K562 (cell line): Measurements from ENCODE around the gene CCR7. TPM values are rescaled to one million over a fixed set of nuclear protein-coding genes. Genes with fewer than 3 reads are reported as not detected.

Experiments
- DACH1 ChIP-seq: fragments of 450-650 bp; IDR thresholded peaks from 2 replicates; pipeline ENCODE4 v1.6.1; 2018; ENCODE audit not compliant: partially characterized antibody
- MCM2 ChIP-seq: fragments of 450-650 bp; IDR thresholded peaks from 2 replicates; pipeline ENCODE4 v1.6.1; 2017; ENCODE audit warnings: low read depth, mild to moderate bottlenecking
- MTF1 ChIP-seq: fragments of 250-450 bp; sonication (Bioruptor Pico); IDR thresholded peaks from 2 replicates; pipeline ENCODE4 v1.9.0; 2021; ENCODE audit warnings: moderate library complexity, mild to moderate bottlenecking, inconsistent platforms, borderline replicate concordance
- TEAD4 ChIP-seq, 2 experiments: sonication (generic) in 1 of 2; formaldehyde crosslinking in 1 of 2; IDR thresholded peaks; 2 replicates each; pipeline versions ENCODE4 v1.6.1 to v1.8.0; 2012 to 2022; ENCODE audit warnings: borderline replicate concordance in 1 of 2, inconsistent platforms in 1 of 2, low read length in 1 of 2, mild to moderate bottlenecking in 1 of 2, missing genetic modification reagents in 1 of 2
- ZNF165 ChIP-seq: fragments of 250-450 bp; sonication (Bioruptor Pico); IDR thresholded peaks from 2 replicates; pipeline ENCODE4 v1.4.0; 2020; ENCODE audit warnings: borderline replicate concordance
- polyA plus RNA-seq, 8 experiments: library from polyadenylated mRNA; depleted of rRNA in 4 of 8; stranded (reverse) in 5 of 8; unstranded in 3 of 8; fragments of >200 nt; fragmentation: Nextera tagmentation in 2 of 8; fragmentation: Illumina TruSeq in 1 of 8; extraction: Ambion mirVana in 2 of 8; extraction: Trizol in 1 of 8; gene quantifications; 2 replicates each; pipeline versions ENCODE4 v1.2.1 to v1.2.3, GENCODE V29; 2011 to 2014; ENCODE audit warnings: inconsistent platforms in 1 of 8, missing spikeins in 1 of 8
- total RNA-seq, 7 experiments: library from RNA; depleted of rRNA in 6 of 7; stranded (reverse); fragments of >200 nt in 6 of 7; fragmentation: Illumina TruSeq in 2 of 7; extraction: Trizol in 2 of 7; gene quantifications; 2 replicates each; pipeline versions ENCODE4 v1.2.1 to v1.2.3, GENCODE V29; 2011 to 2021; ENCODE audit warnings: low replicate concordance in 1 of 7
- TF ChIP-seq, protein P1 (sequence below): fragments of 200-800 bp; sonication (Bioruptor generic); IDR thresholded peaks from 2 replicates; pipeline ENCODE4 v1.6.1; 2016; ENCODE audit warnings: missing genetic modification characterization, missing compliant biosample characterization
- TF ChIP-seq, protein P2 (sequence below), 2 experiments: fragments of 450-650 bp; formaldehyde crosslinking in 1 of 2; IDR thresholded peaks; 2 replicates each; pipeline versions ENCODE4 v1.4.0 to v1.6.1; 2014 to 2020; ENCODE audit warnings: mild to moderate bottlenecking in 2 of 2, borderline replicate concordance in 1 of 2, low read depth in 1 of 2
- TF ChIP-seq, protein P3 (sequence below): fragments of 450-650 bp; formaldehyde crosslinking; IDR thresholded peaks from 2 replicates; pipeline ENCODE4 v1.4.0; 2020; ENCODE audit warnings: mild to moderate bottlenecking, mixed read lengths

CCR7 gene
- total and polyA plus RNA-seq, 9 of the 15 experiments (the other 6 are each of a cell fraction or from before 2014, with no cell fraction given), result 0.14 to 1.4 (median 0.56) TPM

DNA sequence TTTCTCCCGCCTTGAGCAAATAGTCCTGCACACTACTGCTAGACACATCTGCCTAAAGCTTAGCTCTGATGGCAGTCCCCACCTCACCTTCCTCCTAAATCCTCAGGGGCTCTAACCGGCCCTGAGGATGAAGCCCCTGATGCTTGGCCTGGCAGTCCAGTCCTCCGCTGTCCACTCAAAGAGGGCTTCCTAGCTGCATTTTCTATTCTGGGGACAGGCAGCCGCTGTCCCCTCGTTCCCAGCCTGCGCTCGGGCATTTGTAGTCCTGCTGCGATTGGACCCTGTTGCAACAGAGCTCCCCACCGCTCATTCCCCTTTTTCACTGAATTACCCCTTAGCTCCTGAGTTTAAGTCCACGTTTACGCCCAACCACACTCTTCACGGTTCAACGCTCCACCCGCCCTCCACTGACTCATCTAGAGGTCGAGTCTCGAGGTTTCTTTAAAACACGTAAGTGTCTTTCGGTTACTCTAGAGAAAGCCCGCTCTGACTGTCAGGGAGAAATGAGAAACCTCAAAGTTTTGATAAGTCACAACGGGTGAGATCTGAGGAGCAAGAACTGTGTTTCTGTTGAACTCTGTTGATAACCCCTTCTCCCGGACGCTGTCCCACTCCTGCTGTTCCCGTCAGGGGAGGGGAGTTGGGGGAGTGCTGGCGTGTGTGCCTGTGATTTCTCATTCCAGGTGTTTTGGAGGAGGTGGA is 4.5 kb downstream of the CCR7 start (continued):
- TF ChIP-seq, protein P1, sequence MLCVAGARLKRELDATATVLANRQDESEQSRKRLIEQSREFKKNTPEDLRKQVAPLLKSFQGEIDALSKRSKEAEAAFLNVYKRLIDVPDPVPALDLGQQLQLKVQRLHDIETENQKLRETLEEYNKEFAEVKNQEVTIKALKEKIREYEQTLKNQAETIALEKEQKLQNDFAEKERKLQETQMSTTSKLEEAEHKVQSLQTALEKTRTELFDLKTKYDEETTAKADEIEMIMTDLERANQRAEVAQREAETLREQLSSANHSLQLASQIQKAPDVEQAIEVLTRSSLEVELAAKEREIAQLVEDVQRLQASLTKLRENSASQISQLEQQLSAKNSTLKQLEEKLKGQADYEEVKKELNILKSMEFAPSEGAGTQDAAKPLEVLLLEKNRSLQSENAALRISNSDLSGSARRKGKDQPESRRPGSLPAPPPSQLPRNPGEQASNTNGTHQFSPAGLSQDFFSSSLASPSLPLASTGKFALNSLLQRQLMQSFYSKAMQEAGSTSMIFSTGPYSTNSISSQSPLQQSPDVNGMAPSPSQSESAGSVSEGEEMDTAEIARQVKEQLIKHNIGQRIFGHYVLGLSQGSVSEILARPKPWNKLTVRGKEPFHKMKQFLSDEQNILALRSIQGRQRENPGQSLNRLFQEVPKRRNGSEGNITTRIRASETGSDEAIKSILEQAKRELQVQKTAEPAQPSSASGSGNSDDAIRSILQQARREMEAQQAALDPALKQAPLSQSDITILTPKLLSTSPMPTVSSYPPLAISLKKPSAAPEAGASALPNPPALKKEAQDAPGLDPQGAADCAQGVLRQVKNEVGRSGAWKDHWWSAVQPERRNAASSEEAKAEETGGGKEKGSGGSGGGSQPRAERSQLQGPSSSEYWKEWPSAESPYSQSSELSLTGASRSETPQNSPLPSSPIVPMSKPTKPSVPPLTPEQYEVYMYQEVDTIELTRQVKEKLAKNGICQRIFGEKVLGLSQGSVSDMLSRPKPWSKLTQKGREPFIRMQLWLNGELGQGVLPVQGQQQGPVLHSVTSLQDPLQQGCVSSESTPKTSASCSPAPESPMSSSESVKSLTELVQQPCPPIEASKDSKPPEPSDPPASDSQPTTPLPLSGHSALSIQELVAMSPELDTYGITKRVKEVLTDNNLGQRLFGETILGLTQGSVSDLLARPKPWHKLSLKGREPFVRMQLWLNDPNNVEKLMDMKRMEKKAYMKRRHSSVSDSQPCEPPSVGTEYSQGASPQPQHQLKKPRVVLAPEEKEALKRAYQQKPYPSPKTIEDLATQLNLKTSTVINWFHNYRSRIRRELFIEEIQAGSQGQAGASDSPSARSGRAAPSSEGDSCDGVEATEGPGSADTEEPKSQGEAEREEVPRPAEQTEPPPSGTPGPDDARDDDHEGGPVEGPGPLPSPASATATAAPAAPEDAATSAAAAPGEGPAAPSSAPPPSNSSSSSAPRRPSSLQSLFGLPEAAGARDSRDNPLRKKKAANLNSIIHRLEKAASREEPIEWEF (CRISPR knock-in tag), result no peak
- TF ChIP-seq MTF1 (CRISPR knock-in tag) (no peak), ZNF165 (CRISPR knock-in tag) (no peak), MCM2 (no peak), DACH1 (no peak), TEAD4 (IDR thresholded peaks at IDR 0.05; ENCODE audit: low read length) (no peak), TEAD4 (CRISPR knock-in tag; IDR thresholded peaks at IDR 0.05; ENCODE audit: borderline replicate concordance) (no peak)
- TF ChIP-seq, protein P2, sequence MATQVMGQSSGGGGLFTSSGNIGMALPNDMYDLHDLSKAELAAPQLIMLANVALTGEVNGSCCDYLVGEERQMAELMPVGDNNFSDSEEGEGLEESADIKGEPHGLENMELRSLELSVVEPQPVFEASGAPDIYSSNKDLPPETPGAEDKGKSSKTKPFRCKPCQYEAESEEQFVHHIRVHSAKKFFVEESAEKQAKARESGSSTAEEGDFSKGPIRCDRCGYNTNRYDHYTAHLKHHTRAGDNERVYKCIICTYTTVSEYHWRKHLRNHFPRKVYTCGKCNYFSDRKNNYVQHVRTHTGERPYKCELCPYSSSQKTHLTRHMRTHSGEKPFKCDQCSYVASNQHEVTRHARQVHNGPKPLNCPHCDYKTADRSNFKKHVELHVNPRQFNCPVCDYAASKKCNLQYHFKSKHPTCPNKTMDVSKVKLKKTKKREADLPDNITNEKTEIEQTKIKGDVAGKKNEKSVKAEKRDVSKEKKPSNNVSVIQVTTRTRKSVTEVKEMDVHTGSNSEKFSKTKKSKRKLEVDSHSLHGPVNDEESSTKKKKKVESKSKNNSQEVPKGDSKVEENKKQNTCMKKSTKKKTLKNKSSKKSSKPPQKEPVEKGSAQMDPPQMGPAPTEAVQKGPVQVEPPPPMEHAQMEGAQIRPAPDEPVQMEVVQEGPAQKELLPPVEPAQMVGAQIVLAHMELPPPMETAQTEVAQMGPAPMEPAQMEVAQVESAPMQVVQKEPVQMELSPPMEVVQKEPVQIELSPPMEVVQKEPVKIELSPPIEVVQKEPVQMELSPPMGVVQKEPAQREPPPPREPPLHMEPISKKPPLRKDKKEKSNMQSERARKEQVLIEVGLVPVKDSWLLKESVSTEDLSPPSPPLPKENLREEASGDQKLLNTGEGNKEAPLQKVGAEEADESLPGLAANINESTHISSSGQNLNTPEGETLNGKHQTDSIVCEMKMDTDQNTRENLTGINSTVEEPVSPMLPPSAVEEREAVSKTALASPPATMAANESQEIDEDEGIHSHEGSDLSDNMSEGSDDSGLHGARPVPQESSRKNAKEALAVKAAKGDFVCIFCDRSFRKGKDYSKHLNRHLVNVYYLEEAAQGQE (IDR thresholded peaks at IDR 0.05; ENCODE audit: borderline replicate concordance), result no peak
- TF ChIP-seq, protein P2 (CRISPR knock-in tag; IDR thresholded peaks at IDR 0.05; ENCODE audit: low read depth), result no peak
- TF ChIP-seq, protein P3, sequence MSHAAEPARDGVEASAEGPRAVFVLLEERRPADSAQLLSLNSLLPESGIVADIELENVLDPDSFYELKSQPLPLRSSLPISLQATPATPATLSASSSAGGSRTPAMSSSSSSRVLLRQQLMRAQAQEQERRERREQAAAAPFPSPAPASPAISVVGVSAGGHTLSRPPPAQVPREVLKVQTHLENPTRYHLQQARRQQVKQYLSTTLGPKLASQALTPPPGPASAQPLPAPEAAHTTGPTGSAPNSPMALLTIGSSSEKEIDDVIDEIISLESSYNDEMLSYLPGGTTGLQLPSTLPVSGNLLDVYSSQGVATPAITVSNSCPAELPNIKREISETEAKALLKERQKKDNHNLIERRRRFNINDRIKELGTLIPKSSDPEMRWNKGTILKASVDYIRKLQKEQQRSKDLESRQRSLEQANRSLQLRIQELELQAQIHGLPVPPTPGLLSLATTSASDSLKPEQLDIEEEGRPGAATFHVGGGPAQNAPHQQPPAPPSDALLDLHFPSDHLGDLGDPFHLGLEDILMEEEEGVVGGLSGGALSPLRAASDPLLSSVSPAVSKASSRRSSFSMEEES, result no peak
